Skeletal muscle tissue (tissue), 5 donors: ENCODE data around the gene TENM4. TPM values are rescaled to one million over a fixed set of nuclear protein-coding genes. Genes with fewer than 3 reads are reported as not detected.

Source experiments
- H3K27ac ChIP-seq: one replicate; pipeline ENCODE4 v1.7.0; 2013; ENCODE audit warnings: mild to moderate bottlenecking, low read depth, low read length, inconsistent platforms
- H3K27me3 ChIP-seq, 3 donors: one replicate each; pipeline ENCODE4 v1.7.0; 2013; ENCODE audit warnings: low read length in 3 of 3; ENCODE audit not compliant: control insufficient read depth in 3 of 3, insufficient read depth in 3 of 3
- H3K36me3 ChIP-seq, 3 donors: one replicate each; pipeline ENCODE4 v1.7.0; 2013; ENCODE audit warnings: low read length in 3 of 3; ENCODE audit not compliant: control insufficient read depth in 3 of 3, insufficient read depth in 3 of 3
- H3K4me1 ChIP-seq, 3 donors: one replicate each; pipeline ENCODE4 v1.7.0; 2013; ENCODE audit warnings: low read length in 3 of 3, mild to moderate bottlenecking in 3 of 3; ENCODE audit not compliant: control insufficient read depth in 3 of 3, insufficient read depth in 3 of 3
- H3K4me3 ChIP-seq, 3 donors: one replicate each; pipeline ENCODE4 v1.7.0; 2013; ENCODE audit warnings: low read length in 3 of 3
- H3K9ac ChIP-seq, 3 donors: one replicate each; pipeline ENCODE4 v1.7.0; 2013; ENCODE audit warnings: low read length in 3 of 3, mild to moderate bottlenecking in 3 of 3, moderate library complexity in 2 of 3, low read depth in 1 of 3
- H3K9me3 ChIP-seq, 3 donors: one replicate each; pipeline ENCODE4 v1.7.0; 2013; ENCODE audit warnings: low read length in 3 of 3; ENCODE audit not compliant: control insufficient read depth in 3 of 3
- small RNA-seq: library from RNA; depleted of rRNA; stranded (forward); fragments of <200 nt; gene quantifications from one replicate; pipeline ENCODE3, GENCODE V24; 2014
- total RNA-seq: library from RNA; depleted of rRNA; stranded (reverse); fragments of >200 nt; gene quantifications from one replicate; pipeline ENCODE4 v1.2.3, GENCODE V29; 2014
- donor health status: Osteomylitis.

TENM4 gene
- total RNA-seq, 1 donor from 2014 or later = 18.3 TPM

- no peak overlapping the region for H3K27ac ChIP-seq
- no peak overlapping the region for H3K4me3 ChIP-seq
- no peaks in the 10 kb centered on the region for H3K4me1 ChIP-seq
- H3K27me3 ChIP-seq = peaks cover 0 to 12% (median 0%) of the 10 kb centered on the region in 3 donors
- H3K9ac ChIP-seq = no peak overlapping the region
- no peaks in the 10 kb centered on the region for H3K9me3 ChIP-seq
- H3K36me3 ChIP-seq = no peaks in the 10 kb centered on the region
Measured at GRCh38 chr11:78606667-78607066, 834.2 kb downstream of the TENM4 start.

GRCh38 chr11:78605296-78605695 is 835.5 kb downstream of the TENM4 start:
- no peak overlapping the region for H3K27ac ChIP-seq
- no peaks in the 10 kb centered on the region for H3K9me3 ChIP-seq
- peaks cover 0 to 12% (median 0%) of the 10 kb centered on the region in 3 donors for H3K27me3 ChIP-seq
- H3K4me3 ChIP-seq = no peak overlapping the region
- H3K9ac ChIP-seq = no peak overlapping the region
- no peaks in the 10 kb centered on the region for H3K4me1 ChIP-seq
- H3K36me3 ChIP-seq = no peaks in the 10 kb centered on the region

- Histone ChIP-seq H3K4me3 (no peak overlapping the region), H3K27me3 (peaks cover 0 to 12% (median 0%) of the 10 kb centered on the region in 3 donors), H3K4me1 (no peaks in the 10 kb centered on the region), H3K9me3 (no peaks in the 10 kb centered on the region), H3K27ac (no peak overlapping the region), H3K9ac (no peak overlapping the region), H3K36me3 (no peaks in the 10 kb centered on the region)
Measured at GRCh38 chr11:78603792-78604191, 837.0 kb downstream of the TENM4 start.

Small RNA genes within 50 kb of the gene (small RNA-seq; reads per million reads assigned to genes)
- gene MIR5579 (not detected), gene MIR708 (57.8 reads per million, percentile 95 among the genes with 10 or more reads in this experiment)
